CD4-positive, alpha-beta T cell treated with Interleukin-17A for 1 hour (primary cell): ENCODE measurements around the gene LIM2.

Experiments
- DNase-seq: peaks from one replicate; pipeline ENCODE4 v3.0.0-alpha.2; 2020

LIM2 gene

DNA sequence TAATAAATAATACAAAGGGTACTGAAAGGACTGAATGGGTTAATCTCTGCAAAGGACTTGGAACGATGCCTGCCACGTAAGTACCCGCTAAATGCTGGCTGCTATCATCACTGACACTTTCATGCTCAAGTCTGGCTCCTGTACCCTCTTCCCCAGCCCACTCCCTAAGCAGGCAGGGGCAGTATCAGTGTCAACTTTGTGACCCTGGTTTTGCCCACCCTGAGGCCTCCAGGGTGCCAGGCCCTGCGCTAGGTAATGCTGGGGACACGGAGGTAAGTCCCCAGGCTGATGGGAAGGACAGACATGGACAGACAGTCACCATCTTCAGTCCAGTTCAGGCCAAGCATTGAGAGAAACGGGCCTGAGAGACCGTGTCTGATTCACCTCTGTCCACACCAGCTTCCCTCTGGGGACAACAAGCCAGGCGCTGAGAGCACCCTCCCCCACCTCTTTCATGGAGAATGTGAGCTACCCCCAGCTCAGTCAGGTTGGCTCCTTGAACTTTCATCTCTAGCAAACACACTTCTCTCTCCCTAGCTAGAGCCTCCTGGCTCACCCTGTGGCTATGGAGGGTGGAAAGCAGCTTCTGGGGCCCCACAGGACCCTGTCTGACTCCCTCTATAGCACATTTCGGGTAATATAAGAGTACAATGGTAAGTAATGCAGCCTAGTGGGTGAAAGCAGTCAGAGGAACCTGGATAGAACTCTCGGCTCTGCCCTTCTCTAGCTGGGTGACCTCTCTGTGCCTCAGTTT is 22.4 kb downstream of the LIM2 start:
- DNase-seq = peak; percentile 39

- no peak for DNase-seq
These were observed 23.3 kb downstream of the LIM2 start for GRCh38 chr19:51364200-51365106.

DNA sequence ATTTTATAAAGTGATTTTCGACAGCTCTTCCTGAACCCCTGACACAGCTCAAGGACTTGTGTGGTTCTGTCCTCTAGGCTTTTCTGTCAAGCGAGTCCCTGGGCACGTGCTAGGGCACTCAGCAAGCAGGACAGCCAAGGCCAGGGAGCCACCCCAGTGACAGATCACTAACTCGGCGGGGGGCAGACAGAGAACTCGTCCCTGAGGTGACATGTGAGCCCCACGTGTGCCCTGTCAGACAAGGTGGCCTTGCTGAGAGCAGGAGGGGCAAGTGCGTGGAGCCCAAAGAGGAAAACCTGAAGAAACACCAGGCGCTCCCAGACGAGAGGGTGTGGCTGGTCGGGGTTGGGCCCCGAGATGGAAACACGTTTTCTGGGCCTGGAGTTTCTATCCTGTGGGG is 26.5 kb downstream of the LIM2 start:
- no peak for DNase-seq

- DNase-seq = no peak
These were observed 28.5 kb downstream of the LIM2 start for GRCh38 chr19:51359294-51359693.

DNA sequence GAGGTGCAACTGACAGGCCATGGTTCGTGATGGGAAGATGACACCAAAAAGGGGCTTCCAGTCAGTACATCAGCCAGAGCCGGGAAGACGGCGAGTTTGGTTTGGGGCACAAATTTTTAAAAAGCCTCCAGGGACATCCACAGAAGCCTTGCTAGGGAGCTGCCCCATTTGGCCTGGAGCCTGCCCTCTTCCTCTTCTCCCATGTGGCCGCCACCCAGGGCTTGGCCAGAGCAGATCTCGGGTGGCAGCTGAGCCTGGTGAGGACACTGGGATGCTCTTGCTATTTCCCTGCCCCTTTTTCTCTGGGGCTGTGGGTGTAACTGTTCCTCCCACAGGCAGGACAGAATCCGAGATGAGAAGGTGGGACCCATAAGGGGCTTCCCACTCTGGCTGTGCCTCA is 29.8 kb downstream of the LIM2 start:
- no peak for DNase-seq

GRCh38 chr19:51356159-51356801 is 31.5 kb downstream of the LIM2 start:
- no peak for DNase-seq

GRCh38 chr19:51354742-51355148 is 33.0 kb downstream of the LIM2 start:
- DNase-seq = peak; percentile 45

DNA sequence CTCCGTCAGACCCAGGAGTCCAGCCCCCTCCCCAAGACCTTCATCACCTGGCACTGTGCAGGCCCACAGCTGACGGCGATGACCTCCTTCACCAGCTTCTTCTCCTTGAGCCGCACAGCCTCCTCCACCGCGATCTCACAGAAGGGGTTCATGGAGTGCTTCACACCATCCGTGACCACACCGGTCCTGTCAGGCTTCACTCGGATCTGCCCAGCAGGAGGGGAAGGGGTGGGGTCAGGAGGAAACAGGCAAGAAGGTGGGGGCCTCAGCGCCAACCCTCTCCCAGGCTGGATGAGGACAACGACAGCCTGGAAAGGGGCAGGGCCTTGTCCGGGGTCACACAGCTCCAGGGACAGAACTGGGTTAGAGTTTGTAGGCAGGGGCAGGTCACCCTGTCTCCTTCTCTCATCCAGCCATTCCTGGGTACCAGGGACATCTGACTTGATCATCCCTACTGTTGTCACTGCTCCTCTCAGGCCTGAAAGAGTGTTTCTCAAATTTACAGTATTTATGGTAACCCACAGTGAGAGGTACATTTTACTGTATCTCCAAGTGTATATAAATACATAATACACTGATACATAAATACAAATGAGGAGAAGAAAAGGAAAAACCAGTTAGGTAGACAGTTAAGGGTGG is 33.6 kb downstream of the LIM2 start:
- no peak for DNase-seq

DNA sequence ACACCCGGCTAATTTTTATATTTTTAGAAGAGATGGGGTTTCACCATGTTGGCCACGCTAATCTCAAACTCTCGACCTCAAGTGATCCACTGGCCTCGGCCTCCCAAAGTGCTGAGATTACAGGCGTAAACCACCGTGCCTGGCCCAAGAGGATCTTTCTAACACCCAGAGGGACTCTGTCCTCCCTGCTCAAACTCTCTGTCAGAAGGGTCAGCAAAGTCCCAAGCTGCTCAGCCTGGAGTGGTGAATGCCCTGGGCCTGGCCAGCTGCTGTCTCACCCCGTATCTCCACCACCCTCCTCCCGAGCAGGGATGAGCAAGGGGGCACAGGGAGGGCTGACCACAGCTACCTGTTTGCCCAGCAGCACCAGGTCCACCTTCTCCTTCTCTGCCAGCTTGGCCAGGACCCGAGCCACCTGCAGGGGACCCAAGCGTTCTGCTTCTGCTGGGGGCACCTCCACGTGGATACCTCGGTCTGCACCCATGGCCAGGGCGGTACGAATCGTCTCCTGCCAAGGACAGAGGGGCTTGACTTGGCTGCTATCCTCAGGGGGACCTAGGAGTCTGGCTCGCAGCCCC is 34.9 kb downstream of the LIM2 start:
- no peak for DNase-seq

DNA sequence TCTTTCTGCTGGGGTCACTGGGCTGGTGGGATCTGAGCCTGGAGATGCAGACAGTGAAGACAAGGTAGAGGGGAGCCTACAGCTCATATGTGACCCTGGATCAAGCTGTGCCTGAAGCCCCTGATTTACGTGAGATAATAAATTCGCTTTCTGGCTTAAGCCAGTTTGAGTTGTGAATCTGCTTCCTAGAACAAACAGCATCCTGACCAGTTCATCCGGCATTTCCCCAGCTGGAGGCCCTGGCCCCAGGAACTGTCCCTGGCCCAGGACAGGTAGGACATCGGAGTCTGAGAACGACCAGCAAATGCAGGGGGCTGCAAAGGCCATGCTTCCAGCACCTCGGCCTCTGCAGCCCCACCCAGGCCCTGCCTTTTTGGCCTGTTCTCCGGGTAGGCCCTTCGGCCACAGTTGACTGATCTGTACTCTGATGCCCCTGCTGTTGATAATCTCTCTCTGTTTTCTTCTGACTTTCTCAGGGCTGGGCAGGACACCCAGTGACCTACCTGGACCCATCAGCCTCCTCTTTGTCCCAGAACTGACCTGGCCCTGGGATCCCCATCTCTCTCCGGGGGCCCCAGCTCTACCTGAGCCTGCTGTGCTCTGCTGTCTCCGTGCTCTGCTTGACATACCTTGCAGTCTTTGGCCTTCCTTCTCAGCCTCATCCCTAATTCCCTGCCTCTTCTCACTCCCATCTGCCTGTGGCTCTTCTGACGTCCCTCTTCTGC is 36.3 kb downstream of the LIM2 start:
- DNase-seq = no peak

DNA sequence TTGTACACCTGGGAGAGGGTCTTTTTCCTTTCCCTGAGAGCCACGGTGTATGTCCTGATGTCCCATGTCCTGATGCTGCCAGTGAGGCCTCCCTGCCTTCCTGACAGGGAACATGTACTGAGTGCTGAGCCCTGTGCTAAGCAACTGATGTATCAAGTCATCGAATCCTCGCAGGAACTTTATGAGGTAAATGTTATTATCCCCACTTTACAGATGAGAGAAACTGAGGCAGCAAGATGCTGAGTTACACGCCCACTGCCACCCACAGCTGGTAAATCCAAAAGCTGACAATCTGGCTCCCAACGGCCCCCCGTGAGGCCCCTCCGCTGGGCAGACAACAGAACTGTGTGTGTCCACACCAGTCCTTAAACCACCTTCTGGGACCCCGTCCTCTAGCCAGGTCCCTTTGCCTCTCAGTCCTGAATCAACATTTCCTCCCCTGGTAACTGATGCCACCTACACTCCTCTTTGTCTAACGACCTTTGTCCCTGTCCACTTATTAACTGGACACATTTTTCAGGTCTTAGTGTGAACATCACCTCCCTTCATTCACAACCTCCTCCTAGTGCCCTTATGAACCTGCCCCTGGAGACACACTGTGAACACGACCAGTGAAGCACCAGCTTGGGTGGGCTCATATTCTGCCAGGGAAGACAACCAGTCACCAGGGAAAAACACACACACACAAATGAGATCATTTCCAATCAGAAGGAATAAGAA is 40.4 kb downstream of the LIM2 start:
- DNase-seq = no peak

GRCh38 chr19:51346742-51347141 is 41.0 kb downstream of the LIM2 start:
- no peak for DNase-seq

DNA sequence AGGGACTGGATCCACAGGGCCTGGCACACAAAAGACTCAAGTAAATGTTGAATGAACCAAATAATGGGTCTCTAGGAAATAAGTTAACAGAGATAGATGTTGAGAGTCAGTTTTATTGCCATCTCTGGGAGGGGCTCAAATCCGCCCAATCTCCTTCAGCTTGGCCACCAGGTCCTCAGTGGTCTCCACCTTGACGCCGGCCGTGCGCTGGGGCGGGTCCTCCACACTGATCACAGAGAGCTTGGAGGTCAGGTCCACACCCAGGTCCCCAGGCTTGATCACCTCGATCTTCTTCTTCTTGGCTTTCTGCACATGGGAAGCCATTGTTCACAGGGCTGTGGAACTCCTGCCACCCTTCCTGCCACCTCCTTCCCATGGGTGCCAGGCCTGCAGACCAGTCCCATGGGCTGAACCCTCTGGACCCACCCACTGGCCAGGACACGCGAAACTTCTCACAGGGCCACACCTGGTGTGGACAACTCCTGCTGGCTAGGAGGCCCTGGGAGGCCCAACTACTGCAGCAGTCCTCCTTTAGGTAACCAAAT is 42.6 kb downstream of the LIM2 start:
- DNase-seq = no peak

DNA sequence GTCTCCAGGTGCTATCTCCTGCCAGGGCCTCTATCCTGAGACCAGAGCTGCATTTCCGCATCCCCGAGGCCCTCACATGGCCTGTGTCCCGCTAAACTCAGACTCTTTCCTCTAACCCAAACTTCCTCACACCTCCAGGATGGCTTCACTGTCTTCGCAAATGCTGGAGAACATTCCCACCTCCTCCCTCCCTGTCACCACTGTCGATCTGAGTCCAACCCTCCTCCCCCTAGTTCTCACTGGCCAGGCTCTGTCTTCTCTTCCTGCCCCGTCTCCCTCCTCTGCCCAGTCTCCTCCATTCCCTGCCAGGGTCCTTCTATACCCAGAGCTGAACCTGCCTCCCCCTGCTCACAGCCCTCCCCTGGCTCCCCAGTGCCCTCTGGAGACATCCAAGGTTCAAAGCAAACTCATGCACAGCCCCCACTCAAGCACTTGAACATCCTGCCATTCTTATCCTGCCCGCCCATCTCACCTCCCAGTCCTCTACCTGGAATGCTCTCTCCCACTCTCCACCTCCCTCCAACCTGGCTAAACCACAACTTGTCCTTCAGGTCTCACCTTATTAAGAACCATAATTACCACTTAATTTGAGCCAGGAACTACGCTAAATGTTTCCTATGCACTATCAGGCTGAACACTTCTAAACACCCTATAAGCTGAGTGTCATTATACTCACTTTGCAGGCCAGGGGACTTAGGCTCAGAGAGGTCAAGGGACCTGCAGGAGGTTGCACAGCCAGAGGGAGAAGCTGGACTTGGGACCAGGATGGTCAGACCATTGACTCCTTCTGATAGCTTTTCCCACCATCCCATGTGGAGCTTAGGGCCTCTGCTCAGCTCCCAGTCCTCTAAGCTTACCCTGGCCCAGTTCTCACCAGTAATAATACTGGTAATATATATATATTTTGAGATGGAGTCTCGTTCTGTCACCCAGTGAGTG is 44.9 kb downstream of the LIM2 start:
- no peak for DNase-seq

DNA sequence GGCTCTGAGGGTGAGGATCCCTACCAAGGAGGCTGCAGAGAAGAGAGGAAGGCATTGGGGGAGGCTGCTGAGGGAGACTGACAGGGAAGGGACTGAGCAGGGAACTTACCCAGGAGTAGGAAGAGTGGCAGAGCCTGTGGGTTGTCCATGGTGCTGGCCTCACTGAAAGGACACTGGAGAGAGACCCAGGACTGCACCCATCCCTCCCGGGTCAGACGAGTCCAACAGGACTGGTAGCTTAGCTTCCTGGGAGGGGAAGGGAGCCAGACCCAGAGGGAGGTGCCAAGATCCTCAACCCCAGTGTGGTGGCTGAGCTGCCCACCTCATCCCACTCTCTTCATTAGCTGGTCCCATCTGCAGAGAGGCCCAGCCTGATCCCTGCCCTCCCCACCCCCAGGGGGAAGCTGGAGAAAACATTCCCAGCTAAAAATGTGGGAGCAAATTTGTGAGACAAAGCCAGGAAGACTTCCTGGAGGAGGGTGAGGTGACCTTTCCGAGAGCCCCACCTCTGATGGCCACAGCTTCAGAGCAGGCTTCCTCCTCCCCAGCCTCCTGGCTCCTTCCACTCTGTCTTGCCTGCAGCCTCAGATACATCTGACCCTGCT is 45.7 kb downstream of the LIM2 start, which contains the start of gene VSIG10L:
VSIG10L (minus strand) TSS at position 164 of the 605 bp plus-strand sequence; CDS start at position 149, 15 bp downstream.
- DNase-seq = no peak

- DNase-seq = no peak
These were observed 46.7 kb downstream of the LIM2 start for GRCh38 chr19:51341066-51341465.

GRCh38 chr19:51339687-51340656 is 47.8 kb downstream of the LIM2 start:
- DNase-seq = peak; percentile 93

GRCh38 chr19:51339313-51339686 is 48.5 kb downstream of the LIM2 start:
- DNase-seq = no peak
